ACC112 (cell line): ENCODE results near the gene IQCC.

Source experiments
- H2AFZ ChIP-seq: fragments of 200-600 bp; sonication (generic); one replicate; pipeline ENCODE4 v1.6.0; 2017; ENCODE audit warnings: antibody characterized with exemption, low read length; ENCODE audit not compliant: unreplicated experiment
- H3K27ac ChIP-seq: fragments of 200-600 bp; sonication (generic); 2 replicates; pipeline ENCODE4 v1.5.1; 2014; ENCODE audit warnings: low read depth, mild to moderate bottlenecking, antibody characterized with exemption, low read length, moderate library complexity
- H3K27me3 ChIP-seq: fragments of 200-600 bp; sonication (generic); 2 replicates; pipeline ENCODE4 v1.6.1; 2014; ENCODE audit warnings: mild to moderate bottlenecking, antibody characterized with exemption, low read length, moderate library complexity, mixed read lengths; ENCODE audit not compliant: insufficient read depth
- H3K36me3 ChIP-seq: fragments of 200-600 bp; sonication (generic); 2 replicates; pipeline ENCODE4 v1.6.1; 2016; ENCODE audit warnings: mild to moderate bottlenecking, antibody characterized with exemption, low read length, moderate library complexity, mixed read lengths; ENCODE audit not compliant: insufficient read depth
- H3K4me1 ChIP-seq: fragments of 200-600 bp; sonication (generic); one replicate; pipeline ENCODE4 v1.6.1; 2016; ENCODE audit warnings: low read length, mixed read lengths; ENCODE audit not compliant: insufficient read depth, unreplicated experiment, control insufficient read depth
- H3K4me3 ChIP-seq: fragments of 200-600 bp; sonication (generic); 2 replicates; pipeline ENCODE4 v1.5.1; 2014; ENCODE audit warnings: mild to moderate bottlenecking, low read depth, low read length
- H3K79me2 ChIP-seq: fragments of 200-600 bp; sonication (generic); one replicate; pipeline ENCODE4 v1.6.0; 2016; ENCODE audit warnings: low read length; ENCODE audit not compliant: control insufficient read depth, unreplicated experiment, insufficient read depth

The IQCC gene

DNA sequence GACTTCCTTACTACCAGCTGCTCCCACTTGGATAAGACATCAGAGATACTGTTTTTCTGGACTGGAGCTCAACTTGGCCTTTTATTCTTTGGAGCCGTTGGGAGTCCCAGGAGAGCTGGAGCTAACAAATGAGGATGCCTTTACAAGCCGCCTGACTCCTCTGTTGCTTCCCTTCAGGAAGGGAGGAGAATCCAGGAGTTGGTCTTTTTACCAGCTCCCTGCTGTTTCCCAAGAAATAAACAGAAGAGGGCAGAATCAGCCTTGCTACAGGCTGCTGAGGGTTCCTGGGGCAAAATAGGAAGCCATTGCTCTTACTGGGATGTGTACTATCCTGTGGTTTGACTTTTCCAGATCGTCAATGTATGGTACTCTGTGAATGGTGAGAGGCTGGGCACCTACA is 18.2 kb downstream of the IQCC start:
- Histone ChIP-seq H3K36me3 (peaks cover 11% of the 10 kb centered on the region; the same call in 1 of the 2 replicates), H3K4me3 (peak overlapping the region; percentile 95), H3K4me1 (peaks cover 30% of the 10 kb centered on the region), H3K79me2 (peaks cover 34% of the 10 kb centered on the region), H3K27ac (peak overlapping the region; percentile 14; the same call in 1 of the 2 replicates), H3K27me3 (no peaks in the 10 kb centered on the region), H2AFZ (no peak overlapping the region)

DNA sequence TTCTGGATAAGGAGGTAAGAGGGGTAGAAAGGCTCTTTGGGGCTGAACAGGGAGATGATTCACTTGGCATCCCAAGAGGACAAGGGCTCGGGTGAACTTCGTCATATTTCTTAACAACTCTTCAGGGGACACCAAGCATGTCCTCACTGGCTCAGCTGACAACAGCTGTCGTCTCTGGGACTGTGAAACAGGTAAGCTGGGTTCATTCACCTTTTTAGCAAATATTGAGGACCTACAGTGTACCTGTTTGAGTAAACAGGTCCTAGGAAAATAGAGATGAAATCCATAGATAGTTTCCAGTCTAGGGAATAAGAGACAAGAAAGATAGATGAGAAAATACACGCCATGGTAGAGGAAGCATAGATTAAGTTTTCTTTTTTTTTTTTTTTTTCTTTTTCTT is 18.8 kb downstream of the IQCC start:
- peaks cover 11% of the 10 kb centered on the region; the same call in 1 of the 2 replicates for H3K36me3 ChIP-seq
- H3K4me3 ChIP-seq, result no peak overlapping the region
- no peak overlapping the region for H3K27ac ChIP-seq
- no peak overlapping the region for H2AFZ ChIP-seq
- peaks cover 34% of the 10 kb centered on the region for H3K79me2 ChIP-seq
- H3K27me3 ChIP-seq, result no peaks in the 10 kb centered on the region
- peaks cover 30% of the 10 kb centered on the region for H3K4me1 ChIP-seq

DNA sequence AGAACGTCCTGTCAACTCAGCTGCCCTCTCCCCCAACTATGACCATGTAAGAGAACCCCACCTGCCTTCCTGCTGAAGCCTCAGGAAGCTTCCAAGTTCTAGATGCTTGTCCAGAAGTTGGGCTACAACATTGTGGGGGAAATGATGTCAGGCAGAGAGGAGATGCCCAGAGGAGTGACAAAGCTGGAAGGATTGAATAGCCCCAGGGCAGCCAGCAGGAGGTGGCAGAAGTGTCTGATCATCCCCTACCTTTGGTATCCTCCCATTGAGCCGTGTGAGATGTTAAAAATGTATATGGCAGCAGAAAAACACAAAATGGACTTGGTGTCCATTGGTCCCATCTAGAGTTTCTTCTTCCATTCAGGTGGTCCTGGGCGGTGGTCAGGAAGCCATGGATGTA is 23.3 kb downstream of the IQCC start:
- Histone ChIP-seq H3K4me1 (peaks cover 2% of the 10 kb centered on the region), H3K36me3 (peaks cover 11% of the 10 kb centered on the region; the same call in 1 of the 2 replicates), H2AFZ (no peak overlapping the region), H3K79me2 (peaks cover 6% of the 10 kb centered on the region), H3K4me3 (no peak overlapping the region), H3K27ac (no peak overlapping the region), H3K27me3 (no peaks in the 10 kb centered on the region)

DNA sequence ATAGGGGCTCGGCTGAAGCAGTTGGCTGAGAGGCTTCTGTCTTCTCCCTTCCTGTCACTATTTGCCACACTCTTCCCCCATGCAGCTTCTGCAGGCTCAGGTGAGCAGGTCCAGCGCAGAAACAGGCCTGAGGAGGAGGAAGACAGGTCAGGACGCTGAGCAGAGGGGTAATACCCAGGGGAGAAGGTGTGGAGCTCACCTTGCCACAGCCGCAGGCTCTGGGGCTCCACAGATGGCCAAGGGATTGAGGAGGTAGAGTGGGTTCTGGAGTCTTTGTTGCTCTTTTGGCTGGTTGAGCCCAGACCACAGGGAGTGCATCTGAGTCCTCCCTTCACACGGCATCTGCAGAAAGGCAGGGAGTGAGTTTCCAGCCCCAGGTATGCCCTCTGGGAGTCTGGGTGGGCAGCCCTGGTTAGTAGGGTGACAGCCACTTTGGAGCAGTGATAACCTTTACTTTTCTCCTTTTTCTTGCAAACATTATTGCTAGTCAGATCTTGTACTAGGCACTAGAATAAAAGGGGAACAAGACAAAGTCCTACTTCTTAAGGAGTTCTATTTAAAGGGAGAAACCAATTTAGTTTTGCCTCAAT is 26.5 kb downstream of the IQCC start:
- no peak overlapping the region for H2AFZ ChIP-seq
- no peak overlapping the region for H3K27ac ChIP-seq
- H3K79me2 ChIP-seq, result no peaks in the 10 kb centered on the region
- H3K36me3 ChIP-seq, result peaks cover 8% of the 10 kb centered on the region; the same call in 1 of the 2 replicates
- H3K4me3 ChIP-seq, result no peak overlapping the region
- peaks cover 19% of the 10 kb centered on the region for H3K4me1 ChIP-seq
- H3K27me3 ChIP-seq, result no peaks in the 10 kb centered on the region

DNA sequence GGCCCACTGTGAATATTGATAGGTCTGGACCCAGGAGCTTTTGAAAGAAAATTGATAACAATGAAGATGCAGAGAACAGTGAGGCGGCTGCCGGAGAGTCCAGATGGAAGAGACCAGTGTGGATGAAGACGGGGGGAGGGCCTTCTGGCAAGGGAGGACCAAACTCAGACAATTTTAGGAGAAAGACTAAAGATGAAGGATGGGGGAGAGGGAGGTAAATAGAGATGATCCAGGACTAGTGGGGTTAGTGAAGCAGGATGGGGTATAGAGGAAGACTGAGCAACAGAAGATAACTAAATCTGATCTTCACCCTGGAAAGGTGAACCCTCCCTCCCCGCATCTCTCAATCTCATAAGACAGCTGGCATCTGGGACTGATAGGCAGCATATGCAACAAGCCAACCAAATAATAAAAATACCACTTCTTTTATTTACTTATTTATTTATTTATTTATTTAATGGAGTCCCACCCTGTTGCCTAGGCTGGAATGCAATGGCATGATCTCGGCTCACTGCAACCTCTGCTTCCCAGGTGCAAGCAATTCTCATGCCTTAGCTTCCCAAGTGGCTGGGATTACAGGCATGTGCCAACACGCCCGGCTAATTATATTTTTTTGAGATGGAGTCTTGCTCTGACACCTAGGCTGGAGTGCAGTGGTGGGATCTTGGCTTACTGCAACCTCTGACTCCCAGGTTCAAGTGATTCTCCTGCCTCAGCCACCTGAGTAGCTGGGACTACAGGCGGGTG is 27.3 kb downstream of the IQCC start:
- H3K27ac ChIP-seq, result no peak overlapping the region
- H3K36me3 ChIP-seq, result peaks cover 5% of the 10 kb centered on the region; the same call in 1 of the 2 replicates
- H3K4me3 ChIP-seq, result no peak overlapping the region
- no peak overlapping the region for H2AFZ ChIP-seq
- no peaks in the 10 kb centered on the region for H3K27me3 ChIP-seq
- H3K4me1 ChIP-seq, result peaks cover 19% of the 10 kb centered on the region
- no peaks in the 10 kb centered on the region for H3K79me2 ChIP-seq

DNA sequence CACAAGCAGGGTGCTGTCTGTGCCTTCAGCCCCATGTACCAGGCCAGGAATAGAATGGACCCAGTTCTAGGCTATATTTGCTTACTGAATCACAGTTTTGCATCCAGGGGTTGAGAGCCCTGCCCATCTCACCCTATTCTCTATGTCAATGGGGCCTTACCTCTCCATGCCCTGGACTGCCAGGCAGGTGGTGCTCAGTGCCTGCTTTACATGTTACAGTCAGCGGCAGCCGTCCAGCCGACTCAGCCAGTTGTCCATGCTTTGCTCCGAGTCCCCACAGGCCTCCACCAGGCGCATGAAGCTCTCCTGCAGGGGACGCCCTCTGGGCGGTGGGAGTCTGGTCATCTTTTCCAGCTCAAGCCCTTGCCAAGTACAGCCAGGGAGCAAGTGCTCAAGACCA is 29.3 kb downstream of the IQCC start:
- no peak overlapping the region for H2AFZ ChIP-seq
- peaks cover 19% of the 10 kb centered on the region for H3K4me1 ChIP-seq
- H3K79me2 ChIP-seq, result no peaks in the 10 kb centered on the region
- peak overlapping the region; percentile 92 for H3K27ac ChIP-seq
- no peak overlapping the region for H3K4me3 ChIP-seq
- H3K36me3 ChIP-seq, result no peaks in the 10 kb centered on the region
- H3K27me3 ChIP-seq, result no peaks in the 10 kb centered on the region

DNA sequence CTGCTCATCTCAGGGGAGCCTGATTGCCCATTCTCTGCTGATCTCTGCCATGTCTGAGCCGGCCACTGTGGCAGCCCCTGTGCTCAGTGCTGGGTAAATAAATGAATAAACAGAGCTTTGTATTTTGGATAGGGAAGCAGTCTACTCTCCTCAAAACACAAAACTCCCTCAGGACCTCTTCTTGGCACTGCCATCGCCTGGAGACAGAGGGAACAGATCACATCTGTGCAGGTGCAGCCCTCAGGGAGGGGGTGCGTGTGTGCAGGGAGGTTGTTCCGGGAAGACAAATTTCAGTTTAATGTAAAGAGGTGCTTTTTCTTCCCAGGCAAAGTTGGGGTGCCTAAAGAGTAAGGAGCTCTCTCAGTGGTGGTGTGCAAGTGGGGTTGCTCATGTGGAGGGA is 33.9 kb downstream of the IQCC start:
- Histone ChIP-seq H3K27ac (no peak overlapping the region), H3K4me3 (no peak overlapping the region), H3K36me3 (no peaks in the 10 kb centered on the region), H3K4me1 (peaks cover 23% of the 10 kb centered on the region), H3K27me3 (no peaks in the 10 kb centered on the region), H3K79me2 (no peaks in the 10 kb centered on the region), H2AFZ (no peak overlapping the region)

DNA sequence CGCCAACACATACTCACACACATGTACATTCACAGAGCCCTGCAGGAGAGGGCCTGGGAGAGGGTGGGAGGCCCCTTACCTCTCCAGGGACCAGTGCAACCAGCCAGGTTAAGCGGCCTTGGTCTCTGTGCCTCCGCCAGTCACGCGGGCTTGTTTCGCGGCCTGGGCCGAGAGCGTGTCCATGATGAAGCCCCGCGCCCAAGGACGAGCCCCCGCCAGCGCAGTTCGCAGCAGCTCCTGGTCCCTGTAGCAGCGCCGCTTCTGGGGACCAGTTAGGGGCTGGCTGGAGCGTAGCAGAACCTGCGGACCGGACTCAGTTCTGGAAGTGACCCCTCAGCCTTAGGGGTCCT is 34.3 kb downstream of the IQCC start:
- Histone ChIP-seq H3K27ac (no peak overlapping the region), H3K79me2 (no peaks in the 10 kb centered on the region), H3K4me1 (peaks cover 21% of the 10 kb centered on the region), H3K27me3 (no peaks in the 10 kb centered on the region), H3K4me3 (no peak overlapping the region), H3K36me3 (no peaks in the 10 kb centered on the region), H2AFZ (no peak overlapping the region)

DNA sequence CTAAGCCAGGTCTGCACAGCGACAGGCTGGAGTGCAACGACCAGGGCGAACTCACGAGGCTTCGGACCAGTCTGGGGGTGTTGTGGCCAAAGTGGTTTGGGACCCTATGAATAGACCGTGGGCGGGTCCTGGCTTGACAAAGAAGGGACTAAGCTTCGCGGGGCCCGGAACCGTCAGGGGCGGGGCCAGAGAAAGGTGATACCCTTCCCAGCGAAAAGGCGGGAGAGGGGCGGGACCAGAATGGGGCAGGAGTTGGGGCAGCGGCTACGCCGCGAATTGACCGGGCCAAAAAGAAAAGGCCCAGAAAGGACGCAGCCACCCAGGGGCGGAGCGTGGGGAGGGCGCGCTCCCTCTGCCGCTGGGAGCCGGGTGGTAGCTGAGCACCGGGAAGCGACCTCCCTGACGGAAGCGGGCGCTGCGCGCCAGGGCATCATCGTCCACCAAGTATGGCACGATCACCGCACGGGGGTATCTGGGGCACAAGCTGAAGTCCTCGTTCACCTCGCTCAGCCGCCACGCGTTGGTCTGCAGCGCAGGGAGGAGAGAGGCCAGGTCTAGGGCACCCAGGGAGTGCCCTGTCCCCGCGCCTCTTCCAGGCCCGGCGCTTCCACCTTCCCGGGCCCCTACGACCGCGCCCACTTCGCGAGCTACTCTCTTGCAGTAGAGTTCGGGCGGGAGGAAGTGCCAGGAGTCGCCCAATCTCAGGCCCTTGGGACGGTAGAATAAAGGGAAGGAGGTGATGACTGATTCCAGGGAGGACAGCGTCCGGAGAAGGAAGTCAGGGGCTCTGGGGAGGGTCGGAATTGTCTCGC is 34.9 kb downstream of the IQCC start:
- Histone ChIP-seq H3K4me3 (peak overlapping the region; percentile 85), H3K36me3 (no peaks in the 10 kb centered on the region), H3K4me1 (peaks cover 16% of the 10 kb centered on the region), H2AFZ (peak overlapping the region; percentile 72), H3K79me2 (no peaks in the 10 kb centered on the region), H3K27ac (no peak overlapping the region; the same call in 1 of the 2 replicates), H3K27me3 (no peaks in the 10 kb centered on the region)

DNA sequence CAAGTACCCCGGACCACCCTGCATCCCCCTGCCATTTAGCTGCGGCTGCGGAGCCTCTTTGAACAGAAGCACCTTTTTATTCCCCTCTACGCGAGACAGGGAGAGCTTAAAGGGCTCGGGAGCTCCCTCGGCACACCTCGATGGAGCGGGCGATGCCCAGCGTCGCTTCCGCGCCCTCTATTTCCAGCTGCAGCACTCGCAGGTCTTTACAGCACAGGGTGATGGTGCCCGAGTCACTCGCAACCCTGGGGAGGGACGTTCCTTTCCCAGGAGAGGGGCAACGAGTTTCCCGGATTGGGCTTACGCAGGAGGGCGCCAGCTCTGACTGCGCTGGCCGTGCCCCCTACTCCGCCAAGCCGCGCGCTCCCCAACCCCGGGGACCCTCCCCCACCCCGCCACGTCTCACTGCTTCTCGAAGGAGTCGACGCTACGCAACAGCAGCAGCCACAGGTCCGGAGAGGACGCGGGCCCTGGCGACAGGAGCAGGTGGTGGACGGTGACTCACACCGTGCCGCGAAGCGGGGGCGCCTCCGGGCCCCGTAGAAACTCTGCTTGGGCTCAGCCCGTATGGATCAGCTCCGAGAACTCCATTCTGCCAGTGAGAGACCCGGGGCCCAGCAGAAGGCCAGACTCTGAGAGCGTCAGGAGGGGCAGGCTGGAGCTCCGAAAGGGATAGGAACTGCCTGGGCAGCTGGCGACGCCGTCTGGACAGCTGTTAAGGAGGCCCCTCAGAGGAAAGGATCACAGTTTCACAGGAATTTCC is 35.7 kb downstream of the IQCC start:
- Histone ChIP-seq H2AFZ (peak overlapping the region; percentile 72), H3K79me2 (no peaks in the 10 kb centered on the region), H3K4me1 (peaks cover 10% of the 10 kb centered on the region), H3K36me3 (no peaks in the 10 kb centered on the region), H3K27ac (no peak overlapping the region; the same call in 1 of the 2 replicates), H3K4me3 (peak overlapping the region; percentile 85), H3K27me3 (no peaks in the 10 kb centered on the region)
